LNCAP (cell line): ENCODE measurements around the gene ACAN.

Experiments used
- TF ChIP-seq, protein P1 (sequence below): fragments of 450-650 bp; IDR thresholded peaks from 2 replicates; pipeline ENCODE4 v1.5.1; 2017; ENCODE audit warnings: mild to moderate bottlenecking

ACAN gene

GRCh38 chr15:88877415-88877814 lies 74.2 kb downstream of the ACAN start:
- TF ChIP-seq, protein P1, sequence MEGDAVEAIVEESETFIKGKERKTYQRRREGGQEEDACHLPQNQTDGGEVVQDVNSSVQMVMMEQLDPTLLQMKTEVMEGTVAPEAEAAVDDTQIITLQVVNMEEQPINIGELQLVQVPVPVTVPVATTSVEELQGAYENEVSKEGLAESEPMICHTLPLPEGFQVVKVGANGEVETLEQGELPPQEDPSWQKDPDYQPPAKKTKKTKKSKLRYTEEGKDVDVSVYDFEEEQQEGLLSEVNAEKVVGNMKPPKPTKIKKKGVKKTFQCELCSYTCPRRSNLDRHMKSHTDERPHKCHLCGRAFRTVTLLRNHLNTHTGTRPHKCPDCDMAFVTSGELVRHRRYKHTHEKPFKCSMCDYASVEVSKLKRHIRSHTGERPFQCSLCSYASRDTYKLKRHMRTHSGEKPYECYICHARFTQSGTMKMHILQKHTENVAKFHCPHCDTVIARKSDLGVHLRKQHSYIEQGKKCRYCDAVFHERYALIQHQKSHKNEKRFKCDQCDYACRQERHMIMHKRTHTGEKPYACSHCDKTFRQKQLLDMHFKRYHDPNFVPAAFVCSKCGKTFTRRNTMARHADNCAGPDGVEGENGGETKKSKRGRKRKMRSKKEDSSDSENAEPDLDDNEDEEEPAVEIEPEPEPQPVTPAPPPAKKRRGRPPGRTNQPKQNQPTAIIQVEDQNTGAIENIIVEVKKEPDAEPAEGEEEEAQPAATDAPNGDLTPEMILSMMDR, result no peak

DNA sequence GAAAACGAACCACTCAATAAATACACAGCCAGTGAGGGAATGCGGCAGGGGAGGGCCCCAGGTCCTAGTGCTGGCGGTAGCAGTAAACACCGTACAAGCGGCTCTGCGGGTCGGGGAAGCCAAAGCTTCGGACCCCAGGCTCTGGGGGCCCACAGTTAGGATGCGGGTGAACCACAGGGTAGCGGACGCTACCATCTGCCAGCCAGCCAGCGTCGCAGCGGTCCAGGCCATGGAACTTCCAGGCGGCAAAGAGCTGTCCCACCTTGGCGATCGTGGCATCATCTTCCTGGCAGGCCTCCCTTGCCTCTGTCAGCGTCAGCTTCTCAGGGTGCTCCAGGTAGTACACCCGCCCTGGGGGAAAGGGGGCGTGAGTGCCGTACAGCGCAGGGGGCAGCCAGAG lies 74.7 kb downstream of the ACAN start:
- TF ChIP-seq, protein P1, result no peak

- TF ChIP-seq, protein P1, result peak; percentile 86
Observed at GRCh38 chr15:88878720-88879184, 75.5 kb downstream of the ACAN start.

GRCh38 chr15:88880944-88881740 lies 77.9 kb downstream of the ACAN start:
- TF ChIP-seq, protein P1, result no peak

- TF ChIP-seq, protein P1, result no peak
Observed at GRCh38 chr15:88881775-88882174, 78.5 kb downstream of the ACAN start.

- TF ChIP-seq, protein P1, result no peak
Observed at GRCh38 chr15:88882785-88883184, 79.5 kb downstream of the ACAN start.

GRCh38 chr15:88887068-88887580 lies 83.9 kb downstream of the ACAN start:
- TF ChIP-seq, protein P1, result no peak
